LNCAP (cell line): Measurements from ENCODE around the gene SKOR2.

Experiments used
- TF ChIP-seq, protein P1 (sequence below): fragments of 450-650 bp; IDR thresholded peaks from 2 replicates; pipeline ENCODE4 v1.5.1; 2017; ENCODE audit warnings: mild to moderate bottlenecking

The SKOR2 gene

DNA sequence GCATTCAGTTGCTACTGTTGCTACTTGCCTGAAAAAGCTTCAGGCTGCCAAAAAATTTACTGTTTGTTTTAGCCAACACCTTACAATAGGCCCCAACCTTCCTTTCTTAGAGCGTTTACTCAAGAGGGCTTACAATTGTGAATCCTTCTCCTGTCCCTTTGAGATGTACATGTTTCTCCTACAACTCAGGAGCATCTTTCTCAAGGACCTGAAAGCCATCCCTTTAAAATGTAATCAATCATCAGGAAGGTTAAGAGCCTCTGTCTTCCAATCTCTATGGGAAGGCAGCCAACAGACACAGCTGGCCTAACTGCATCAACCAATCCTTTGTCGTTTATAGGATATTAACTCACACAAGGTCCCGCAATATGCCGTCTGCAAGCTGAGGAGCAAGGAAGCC lies 71.9 kb downstream of the SKOR2 start:
- TF ChIP-seq, protein P1, sequence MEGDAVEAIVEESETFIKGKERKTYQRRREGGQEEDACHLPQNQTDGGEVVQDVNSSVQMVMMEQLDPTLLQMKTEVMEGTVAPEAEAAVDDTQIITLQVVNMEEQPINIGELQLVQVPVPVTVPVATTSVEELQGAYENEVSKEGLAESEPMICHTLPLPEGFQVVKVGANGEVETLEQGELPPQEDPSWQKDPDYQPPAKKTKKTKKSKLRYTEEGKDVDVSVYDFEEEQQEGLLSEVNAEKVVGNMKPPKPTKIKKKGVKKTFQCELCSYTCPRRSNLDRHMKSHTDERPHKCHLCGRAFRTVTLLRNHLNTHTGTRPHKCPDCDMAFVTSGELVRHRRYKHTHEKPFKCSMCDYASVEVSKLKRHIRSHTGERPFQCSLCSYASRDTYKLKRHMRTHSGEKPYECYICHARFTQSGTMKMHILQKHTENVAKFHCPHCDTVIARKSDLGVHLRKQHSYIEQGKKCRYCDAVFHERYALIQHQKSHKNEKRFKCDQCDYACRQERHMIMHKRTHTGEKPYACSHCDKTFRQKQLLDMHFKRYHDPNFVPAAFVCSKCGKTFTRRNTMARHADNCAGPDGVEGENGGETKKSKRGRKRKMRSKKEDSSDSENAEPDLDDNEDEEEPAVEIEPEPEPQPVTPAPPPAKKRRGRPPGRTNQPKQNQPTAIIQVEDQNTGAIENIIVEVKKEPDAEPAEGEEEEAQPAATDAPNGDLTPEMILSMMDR = no peak

DNA sequence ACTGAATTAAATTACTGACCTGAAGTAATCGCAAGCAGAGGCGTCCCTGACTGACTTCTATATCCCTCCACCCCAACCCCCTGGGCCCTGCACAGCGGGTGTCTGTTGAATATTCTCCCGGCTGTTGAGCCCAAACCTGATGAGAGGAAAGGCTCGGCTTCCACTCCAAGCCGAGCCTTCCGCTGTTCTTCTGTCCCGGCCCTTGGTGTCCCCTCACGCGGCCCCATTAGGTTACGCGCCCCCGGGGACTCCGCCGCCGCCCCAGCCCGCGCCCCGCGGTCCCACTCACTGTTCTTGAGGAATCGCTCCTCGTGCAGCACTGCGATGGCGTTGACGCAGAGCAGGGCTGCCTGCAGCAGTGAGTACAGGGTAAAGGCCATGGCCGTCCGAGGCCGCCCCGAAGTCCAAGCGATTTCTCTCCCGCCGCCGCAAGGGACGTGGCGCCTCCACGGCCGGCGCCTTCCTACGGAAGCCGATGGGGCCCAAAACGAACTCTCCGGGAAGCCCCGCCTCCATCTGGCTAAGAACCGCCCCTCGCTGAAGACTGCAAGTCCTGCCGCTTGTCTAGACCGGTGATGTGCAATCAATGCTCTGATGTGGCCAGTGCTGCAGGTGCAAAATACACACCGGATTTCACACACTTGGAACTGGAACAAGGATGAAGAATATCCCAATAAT lies 75.4 kb downstream of the SKOR2 start, which contains the start of gene IER3IP1:
TSS of gene IER3IP1 (minus strand) at position 467 of the 678 bp plus-strand sequence. CDS start at position 380, 87 bp downstream.
- TF ChIP-seq, protein P1 = no peak

DNA sequence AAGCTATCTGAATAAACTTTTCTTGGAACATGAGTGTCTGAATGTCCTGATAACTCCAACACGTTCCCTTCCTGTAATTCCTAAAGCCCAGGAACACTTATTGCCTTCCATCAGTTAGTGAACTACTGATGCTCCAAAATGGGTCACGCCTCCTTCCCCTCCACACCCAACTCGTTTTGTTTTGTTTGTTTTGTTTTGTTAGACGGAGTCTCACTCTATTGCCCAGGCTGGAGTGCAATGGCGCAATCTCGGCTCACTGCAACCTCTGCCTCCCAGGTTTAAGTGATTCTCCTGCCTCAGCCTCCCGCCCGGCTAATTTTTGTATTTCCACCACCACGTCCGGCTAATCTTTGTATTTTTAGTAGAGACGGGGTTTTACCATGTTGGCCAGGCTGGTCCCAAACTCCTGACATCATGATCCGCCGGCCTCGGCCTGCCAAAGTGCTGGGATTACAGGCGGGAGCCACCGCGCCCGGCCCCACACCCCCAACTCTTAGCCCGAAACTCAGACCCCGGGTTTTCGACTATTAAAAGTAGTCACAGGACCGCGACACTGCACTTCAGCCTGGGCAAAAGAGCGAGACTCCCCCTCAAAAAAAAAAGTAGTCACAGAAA lies 76.1 kb downstream of the SKOR2 start:
- TF ChIP-seq, protein P1 = no peak

DNA sequence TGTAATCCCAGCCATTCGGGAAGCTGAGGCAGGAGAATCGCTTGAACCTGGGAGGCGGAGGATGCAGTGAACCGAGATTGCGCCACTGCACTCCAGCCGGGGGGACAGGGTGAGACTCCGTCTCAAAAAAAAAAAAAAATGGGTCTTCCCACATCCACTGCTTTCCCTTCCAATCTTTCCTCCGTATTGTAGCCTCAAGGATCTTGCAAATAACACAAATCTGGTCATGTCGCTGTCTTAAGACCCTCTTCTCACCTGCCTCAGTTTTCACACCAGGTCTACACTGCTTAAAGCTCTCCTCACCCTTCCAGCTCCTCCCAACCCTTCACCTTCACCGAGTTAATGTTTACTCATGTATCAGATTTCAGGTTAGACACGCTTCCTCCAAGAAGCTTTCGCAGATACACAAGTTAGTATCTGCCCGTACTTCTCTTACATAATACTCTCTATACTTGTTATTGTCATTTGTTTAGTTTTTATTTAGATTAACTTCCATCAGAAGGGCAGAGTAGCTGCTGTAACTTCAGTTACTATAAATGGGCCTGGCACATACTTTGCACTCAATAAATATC lies 76.8 kb downstream of the SKOR2 start:
- TF ChIP-seq, protein P1 = no peak

DNA sequence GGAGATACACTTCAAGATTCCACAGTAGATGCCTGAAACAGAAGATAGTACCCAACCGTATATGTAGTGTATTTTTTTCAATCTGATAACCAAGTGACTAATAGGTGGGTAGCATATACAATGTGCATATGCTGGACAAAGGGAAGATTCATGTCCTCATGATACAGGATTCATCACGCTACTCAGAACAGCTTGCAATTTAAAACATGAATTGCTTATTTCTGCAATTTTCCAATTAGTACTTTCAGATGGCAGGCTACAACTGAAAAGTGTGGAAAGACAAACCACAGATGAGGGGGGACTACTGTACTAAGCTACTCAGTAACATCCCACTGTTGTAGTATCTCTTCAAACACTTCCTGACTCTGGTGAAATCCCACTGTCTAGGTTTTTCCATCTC lies 79.0 kb downstream of the SKOR2 start:
- TF ChIP-seq, protein P1 = no peak

DNA sequence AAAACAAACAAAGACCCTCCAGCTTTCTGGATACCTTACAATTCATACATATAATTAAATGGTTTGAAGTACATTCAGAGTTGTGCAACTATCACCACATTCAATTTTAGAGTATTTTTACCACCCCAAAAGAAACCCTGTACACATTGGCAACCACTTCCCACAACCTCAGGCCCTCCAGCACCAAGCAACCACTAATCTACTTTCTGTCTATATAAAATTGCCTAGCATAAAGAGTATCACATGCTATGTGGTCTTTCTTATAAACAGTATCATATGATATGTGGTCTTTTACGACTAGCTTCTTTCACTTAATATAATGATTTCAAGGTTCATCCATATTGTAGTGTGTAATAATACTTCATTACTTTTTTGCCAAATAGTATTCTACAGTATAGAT lies 82.5 kb downstream of the SKOR2 start:
- TF ChIP-seq, protein P1 = no peak

DNA sequence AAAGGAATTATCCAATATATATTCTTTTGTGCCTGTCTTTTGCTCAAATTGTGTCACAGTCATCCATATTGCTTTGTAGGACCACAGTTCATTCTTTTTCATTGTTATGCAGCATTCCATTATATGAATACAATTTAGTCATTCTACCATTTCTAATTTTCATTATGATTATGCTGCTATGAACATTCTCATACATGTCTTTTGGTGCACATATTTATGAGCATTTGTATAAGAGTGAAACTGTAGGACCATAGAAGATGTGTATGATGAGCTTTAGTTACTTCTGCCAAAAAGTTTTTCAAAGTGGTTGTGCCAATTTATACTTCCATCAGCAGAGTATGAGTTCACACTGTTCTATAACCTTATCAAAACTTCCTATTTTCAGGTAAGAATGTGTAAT lies 83.0 kb downstream of the SKOR2 start:
- TF ChIP-seq, protein P1 = no peak
